GM18517 (cell line): ENCODE data around the gene BNIPL.

Experiments used
- ATAC-seq: cut with Tn5 transposase; IDR thresholded peaks from one replicate; pipeline ENCODE4 v1.9.1; 2021; ENCODE audit warnings: mild to moderate bottlenecking, moderate library complexity; ENCODE audit not compliant: unreplicated experiment

BNIPL gene

GRCh38 chr1:151056149-151056548, 19.8 kb downstream of the BNIPL start:
- no peak for ATAC-seq

GRCh38 chr1:151058692-151059091, 22.3 kb downstream of the BNIPL start:
- no peak for ATAC-seq

GRCh38 chr1:151059109-151060006, 23.0 kb downstream of the BNIPL start, which contains the start of gene CDC42SE1:
Gene CDC42SE1, minus strand, starts transcription at chr1:151059622. Its CDS starts 3,892 bp downstream, at chr1:151055730.
- peak; percentile 66 for ATAC-seq

- ATAC-seq = no peak
These were observed 23.7 kb downstream of the BNIPL start, which contains the start of gene MLLT11 for GRCh38 chr1:151060007-151060656. Gene MLLT11, plus strand, starts transcription at chr1:151060397. Its CDS starts 6,828 bp downstream, at chr1:151067225.

- no peak for ATAC-seq
These were observed 24.5 kb downstream of the BNIPL start for GRCh38 chr1:151060657-151061421.

GRCh38 chr1:151061704-151062103, 25.3 kb downstream of the BNIPL start:
- ATAC-seq = no peak

GRCh38 chr1:151062741-151063371, 26.5 kb downstream of the BNIPL start:
- ATAC-seq = no peak

- ATAC-seq = no peak
These were observed 28.8 kb downstream of the BNIPL start for GRCh38 chr1:151065089-151065645.

GRCh38 chr1:151067185-151067584, 30.8 kb downstream of the BNIPL start:
- no peak for ATAC-seq

GRCh38 chr1:151069103-151069486, 32.7 kb downstream of the BNIPL start:
- ATAC-seq = no peak

GRCh38 chr1:151070474-151071276, 34.3 kb downstream of the BNIPL start, which contains the start of gene GABPB2:
Gene GABPB2, plus strand, starts transcription at chr1:151070761. Its CDS starts 17,429 bp downstream, at chr1:151088190.
- ATAC-seq = peak; percentile 63

GRCh38 chr1:151072224-151072623, 35.8 kb downstream of the BNIPL start:
- no peak for ATAC-seq

- ATAC-seq = no peak
These were observed 49.7 kb downstream of the BNIPL start for GRCh38 chr1:151085953-151086559.
